K562 (cell line): ENCODE data around the gene GPS2. TPM values are rescaled to one million over a fixed set of nuclear protein-coding genes. Genes with fewer than 3 reads are reported as not detected.

ENCODE experiments used
- CBFA2T3 ChIP-seq: fragments of 450-650 bp; IDR thresholded peaks from 2 replicates; pipeline ENCODE4 v1.6.1; 2017
- CREB5 ChIP-seq: fragments of 250-450 bp; sonication (Bioruptor Pico); IDR thresholded peaks from 2 replicates; pipeline ENCODE4 v1.5.0; 2020; ENCODE audit warnings: mild to moderate bottlenecking
- DEAF1 ChIP-seq: fragments of 450-650 bp; formaldehyde crosslinking; IDR thresholded peaks from 2 replicates; pipeline ENCODE4 v1.4.0; 2020; ENCODE audit warnings: mild to moderate bottlenecking, moderate library complexity
- DNMT1 ChIP-seq: fragments of 450-650 bp; IDR thresholded peaks from 2 replicates; pipeline ENCODE4 v1.6.1; 2016; ENCODE audit warnings: antibody characterized with exemption, mild to moderate bottlenecking
- ERF ChIP-seq: fragments of 450-650 bp; formaldehyde crosslinking; IDR thresholded peaks from 2 replicates; pipeline ENCODE4 v1.4.0; 2020; ENCODE audit warnings: mild to moderate bottlenecking, mixed read lengths
- GTF2A2 ChIP-seq: IDR thresholded peaks from 2 replicates; pipeline ENCODE4 v1.6.1; 2016; ENCODE audit warnings: mild to moderate bottlenecking, missing genetic modification characterization, missing compliant biosample characterization
- HDAC8 ChIP-seq: fragments of 450-650 bp; IDR thresholded peaks from 2 replicates; pipeline ENCODE4 v1.6.1; 2016; ENCODE audit warnings: mild to moderate bottlenecking, missing genetic modification characterization, moderate library complexity, missing compliant biosample characterization
- ILF3 ChIP-seq: fragments of 450-650 bp; IDR thresholded peaks from 2 replicates; pipeline ENCODE4 v1.6.1; 2018; ENCODE audit warnings: antibody characterized with exemption, mild to moderate bottlenecking, moderate library complexity, borderline replicate concordance
- KAT2B ChIP-seq: IDR thresholded peaks from one replicate; pipeline ENCODE4 v1.6.1; 2012; ENCODE audit warnings: low read depth, mild to moderate bottlenecking, control low read depth, inconsistent platforms, low read length, moderate library complexity
- KLF16 ChIP-seq: IDR thresholded peaks from 2 replicates; pipeline ENCODE4 v1.6.1; 2016; ENCODE audit warnings: antibody characterized with exemption
- MTF1 ChIP-seq: fragments of 250-450 bp; sonication (Bioruptor Pico); IDR thresholded peaks from 2 replicates; pipeline ENCODE4 v1.9.0; 2021; ENCODE audit warnings: moderate library complexity, mild to moderate bottlenecking, inconsistent platforms, borderline replicate concordance
- NONO ChIP-seq, 2 experiments: fragments of 200-400 bp in 1 of 2; fragments of 450-650 bp in 1 of 2; formaldehyde crosslinking in 1 of 2; IDR thresholded peaks; 2 replicates each; pipeline ENCODE4 v1.6.1; 2017; ENCODE audit warnings: low read depth in 2 of 2, mild to moderate bottlenecking in 2 of 2, moderate library complexity in 2 of 2, low read length in 1 of 2
- NR2C1 ChIP-seq, 2 experiments: fragments of 450-650 bp; IDR thresholded peaks; 2 replicates each; pipeline ENCODE4 v1.6.1; 2017; ENCODE audit warnings: mild to moderate bottlenecking in 2 of 2, antibody characterized with exemption in 1 of 2, inconsistent platforms in 1 of 2, missing compliant biosample characterization in 1 of 2, missing genetic modification characterization in 1 of 2
- PHB2 ChIP-seq: fragments of 450-650 bp; IDR thresholded peaks from 2 replicates; pipeline ENCODE4 v1.6.1; 2017; ENCODE audit warnings: low read depth
- PHTF2 ChIP-seq: fragments of 250-450 bp; sonication (Bioruptor Pico); IDR thresholded peaks from 2 replicates; pipeline ENCODE4 v1.5.0; 2021; ENCODE audit warnings: mild to moderate bottlenecking
- POLR2B ChIP-seq: fragments of 450-650 bp; IDR thresholded peaks from 2 replicates; pipeline ENCODE4 v1.6.1; 2018; ENCODE audit warnings: low read depth; ENCODE audit not compliant: partially characterized antibody
- POU5F1 ChIP-seq: fragments of 150-350 bp; IDR thresholded peaks from 2 replicates; pipeline ENCODE4 v1.6.1; 2014; ENCODE audit warnings: borderline replicate concordance, low read length, low read depth, mild to moderate bottlenecking; ENCODE audit not compliant: partially characterized antibody
- RAD51 ChIP-seq: fragments of 450-650 bp; IDR thresholded peaks from 2 replicates; pipeline ENCODE4 v1.7.1; 2016; ENCODE audit warnings: low read depth, mild to moderate bottlenecking, borderline replicate concordance
- TEAD1 ChIP-seq, 2 experiments: fragments of 450-650 bp in 1 of 2; sonication (generic) in 1 of 2; formaldehyde crosslinking; IDR thresholded peaks; 2 replicates each; pipeline versions ENCODE4 v1.4.0 to v1.8.0; 2020 to 2022; ENCODE audit warnings: mild to moderate bottlenecking in 2 of 2, missing genetic modification reagents in 1 of 2
- TSC22D4 ChIP-seq: fragments of 450-650 bp; IDR thresholded peaks from 2 replicates; pipeline ENCODE4 v1.6.1; 2016; ENCODE audit warnings: missing genetic modification characterization, missing biosample characterization, control low read depth
- ZBTB26 ChIP-seq: fragments of 450-650 bp; formaldehyde crosslinking; IDR thresholded peaks from 2 replicates; pipeline ENCODE4 v1.4.0; 2022; ENCODE audit warnings: missing genetic modification characterization
- ZBTB8A ChIP-seq: fragments of 450-650 bp; IDR thresholded peaks from 2 replicates; pipeline ENCODE4 v1.6.1; 2018; ENCODE audit warnings: mild to moderate bottlenecking, moderate library complexity; ENCODE audit not compliant: partially characterized antibody
- ZKSCAN1 ChIP-seq: fragments of 150-350 bp; IDR thresholded peaks from 2 replicates; pipeline ENCODE4 v1.6.1; 2016; ENCODE audit warnings: low read depth, low read length
- ZNF695 ChIP-seq: fragments of 450-650 bp; formaldehyde crosslinking; IDR thresholded peaks from 2 replicates; pipeline ENCODE4 v1.4.0; 2020; ENCODE audit warnings: mild to moderate bottlenecking, moderate library complexity
- ZSCAN29 ChIP-seq: fragments of 450-650 bp; IDR thresholded peaks from 2 replicates; pipeline ENCODE4 v1.6.1; 2017
- polyA plus RNA-seq, 8 experiments: library from polyadenylated mRNA; depleted of rRNA in 4 of 8; stranded (reverse) in 5 of 8; unstranded in 3 of 8; fragments of >200 nt; fragmentation: Nextera tagmentation in 2 of 8; fragmentation: Illumina TruSeq in 1 of 8; extraction: Ambion mirVana in 2 of 8; extraction: Trizol in 1 of 8; gene quantifications; 2 replicates each; pipeline versions ENCODE4 v1.2.1 to v1.2.3, GENCODE V29; 2011 to 2014; ENCODE audit warnings: inconsistent platforms in 1 of 8, missing spikeins in 1 of 8
- total RNA-seq, 7 experiments: library from RNA; depleted of rRNA in 6 of 7; stranded (reverse); fragments of >200 nt in 6 of 7; fragmentation: Illumina TruSeq in 2 of 7; extraction: Trizol in 2 of 7; gene quantifications; 2 replicates each; pipeline versions ENCODE4 v1.2.1 to v1.2.3, GENCODE V29; 2011 to 2021; ENCODE audit warnings: low replicate concordance in 1 of 7

GPS2 gene
- total and polyA plus RNA-seq, 9 of the 15 experiments (the other 6 are each of a cell fraction or from before 2014, with no cell fraction given): 18.3 to 75.7 (median 37.0) TPM

- TF ChIP-seq TEAD1 (CRISPR knock-in tag; IDR thresholded peaks at IDR 0.05): no peak
- TF ChIP-seq NR2C1 (IDR thresholded peaks at IDR 0.05): no peak
- no peak for TF ChIP-seq NR2C1 (tag; IDR thresholded peaks at IDR 0.05)
- no peak for TF ChIP-seq ILF3
- TF ChIP-seq ZNF695: no peak
- TF ChIP-seq ZBTB26: no peak
- no peak for TF ChIP-seq POU5F1
- no peak for TF ChIP-seq DEAF1 (CRISPR knock-in tag)
- no peak for TF ChIP-seq KLF16
- no peak for TF ChIP-seq NONO (IDR thresholded peaks at IDR 0.05; ENCODE audit: low read depth in 2 of 2, low read length in 1 of 2)
- TF ChIP-seq MTF1 (CRISPR knock-in tag): no peak
- no peak for TF ChIP-seq HDAC8 (tag)
- no peak for TF ChIP-seq ERF (CRISPR knock-in tag)
- no peak for TF ChIP-seq CBFA2T3
- no peak for TF ChIP-seq TSC22D4 (tag)
- no peak for TF ChIP-seq ZSCAN29
- TF ChIP-seq KAT2B: no peak
- TF ChIP-seq ZKSCAN1: no peak; the same call in 1 of the 2 replicates
- no peak for TF ChIP-seq CREB5 (CRISPR knock-in tag)
- TF ChIP-seq PHB2: no peak
- TF ChIP-seq GTF2A2 (tag): no peak
- TF ChIP-seq PHTF2 (CRISPR knock-in tag): no peak
- TF ChIP-seq DNMT1: no peak
- no peak for TF ChIP-seq RAD51
- TF ChIP-seq ZBTB8A: no peak
- TF ChIP-seq POLR2B: peak; percentile 78
Measured at GRCh38 chr17:7306911-7307685, 8.1 kb downstream of the GPS2 start, which contains the start of gene EIF5A (continued).
